Stimulated activated CD4-positive, alpha-beta T cell treated with anti-CD3 and anti-CD28 coated beads, Interleukin-12 subunit alpha, Interleukin-12 subunit beta, amount 100 ng/mL, for 4 hours (primary cell): ENCODE measurements around the gene PRMT1.

Source experiments
- DNase-seq: peaks from one replicate; pipeline ENCODE4 v3.0.0-alpha.2; 2020

PRMT1 gene

GRCh38 chr19:49672131-49672919 is 4.7 kb upstream of the PRMT1 start:
- DNase-seq: peak; percentile 71

GRCh38 chr19:49676136-49676783 is 811 bp upstream of the PRMT1 start:
- no peak for DNase-seq

GRCh38 chr19:49676784-49677230 is 264 bp upstream of the PRMT1 start:
- peak; percentile 96 for DNase-seq

GRCh38 chr19:49677901-49678674 is 1.0 kb downstream of the PRMT1 start:
- DNase-seq: peak; percentile 73

- no peak for DNase-seq
Observed at GRCh38 chr19:49678985-49679770, 2.1 kb downstream of the PRMT1 start.

GRCh38 chr19:49679771-49680413 is 2.8 kb downstream of the PRMT1 start:
- no peak for DNase-seq

- DNase-seq: peak; percentile 97
Observed at GRCh38 chr19:49680421-49681351, 3.6 kb downstream of the PRMT1 start.

- no peak for DNase-seq
Observed at GRCh38 chr19:49681830-49682229, 4.8 kb downstream of the PRMT1 start.

- no peak for DNase-seq
Observed at GRCh38 chr19:49682274-49682673, 5.2 kb downstream of the PRMT1 start.

- DNase-seq: no peak
Observed at GRCh38 chr19:49683814-49684250, 6.8 kb downstream of the PRMT1 start.

GRCh38 chr19:49684251-49684982 is 7.3 kb downstream of the PRMT1 start:
- no peak for DNase-seq

- DNase-seq: no peak
Observed at GRCh38 chr19:49684983-49685553, 8.0 kb downstream of the PRMT1 start.

GRCh38 chr19:49685845-49686332 is 8.8 kb downstream of the PRMT1 start:
- no peak for DNase-seq

GRCh38 chr19:49686503-49687088 is 9.5 kb downstream of the PRMT1 start:
- no peak for DNase-seq

- no peak for DNase-seq
Observed at GRCh38 chr19:49687150-49687549, 10.1 kb downstream of the PRMT1 start.

- DNase-seq: no peak
Observed at GRCh38 chr19:49687566-49688316, 10.7 kb downstream of the PRMT1 start.

GRCh38 chr19:49688531-49689132 is 11.6 kb downstream of the PRMT1 start:
- no peak for DNase-seq
